Neural cell (in vitro differentiated cells): ENCODE measurements around the gene AFF3.

Experiments used
- CTCF ChIP-seq: fragments of 450-650 bp; IDR thresholded peaks from 2 replicates; pipeline ENCODE4 v1.5.1; 2014; ENCODE audit warnings: antibody characterized with exemption, mild to moderate bottlenecking, moderate library complexity; ENCODE audit not compliant: poor library complexity, severe bottlenecking
- EP300 ChIP-seq: fragments of 450-650 bp; conservative IDR thresholded peaks from 2 replicates; pipeline ENCODE4 v1.6.1; 2014; ENCODE audit warnings: antibody characterized with exemption, mild to moderate bottlenecking, moderate library complexity; ENCODE audit not compliant: poor library complexity, severe bottlenecking
- EZH2 ChIP-seq: fragments of 200-600, 300-800 bp; shearing (Covaris generic), sonication (generic); IDR thresholded peaks from 2 replicates; pipeline ENCODE4 v1.6.1; 2014; ENCODE audit warnings: antibody characterized with exemption, low read length, borderline replicate concordance, mild to moderate bottlenecking; ENCODE audit not compliant: insufficient read depth, poor library complexity, severe bottlenecking
- MXI1 ChIP-seq: fragments of 450-650 bp; conservative IDR thresholded peaks from 2 replicates; pipeline ENCODE4 v1.6.1; 2014; ENCODE audit warnings: antibody characterized with exemption, mild to moderate bottlenecking; ENCODE audit not compliant: poor library complexity, severe bottlenecking
- POLR2AphosphoS5 ChIP-seq: IDR thresholded peaks from 2 replicates; pipeline ENCODE4 v1.6.1; 2012
- RAD21 ChIP-seq: fragments of 450-650 bp; conservative IDR thresholded peaks from 2 replicates; pipeline ENCODE4 v1.6.1; 2014; ENCODE audit warnings: antibody characterized with exemption, mild to moderate bottlenecking, moderate library complexity
- REST ChIP-seq: IDR thresholded peaks from 2 replicates; pipeline ENCODE4 v1.6.1; 2012; ENCODE audit warnings: borderline replicate concordance
- SMC3 ChIP-seq: fragments of 450-650 bp; conservative IDR thresholded peaks from 2 replicates; pipeline ENCODE4 v1.6.1; 2014; ENCODE audit warnings: antibody characterized with exemption, mild to moderate bottlenecking, moderate library complexity; ENCODE audit not compliant: poor library complexity
- TAF1 ChIP-seq: IDR thresholded peaks from 2 replicates; pipeline ENCODE4 v1.6.1; 2012; ENCODE audit warnings: low read depth

GRCh38 chr2:99544608-99545007 is 597.8 kb downstream of the AFF3 start:
- TF ChIP-seq REST (no peak), CTCF (no peak), TAF1 (no peak), POLR2AphosphoS5 (no peak), SMC3 (no peak), RAD21 (no peak), EZH2 (no peak), MXI1 (no peak), EP300 (no peak)
